WTC11 (cell line): ENCODE data around the gene ZNF622. TPM values are rescaled to one million over a fixed set of nuclear protein-coding genes. Genes with fewer than 3 reads are reported as not detected.

Experiments used
- ATAC-seq: fragments of 200-7000 bp; cut with Tn5 transposase; 2 replicates; pipeline ENCODE4 v1.10.0; 2021; ENCODE audit warnings: mild to moderate bottlenecking, moderate library complexity
- Bru-seq: library from RNA; stranded (reverse); fragments of 400-500 nt; gene quantifications from one replicate; lab custom pipeline; 2021; lab: Mats Ljungman, UMichigan
- CTCF ChIA-PET: fragments of 300-600 bp; sonication (Branson Sonifier 250); formaldehyde crosslinking; loops from one replicate; lab custom pipeline; 2021; ENCODE audit warnings: antibody characterized with exemption; lab: Charles Lee
- POLR2A ChIA-PET: fragments of 350-600 bp; sonication (Branson Sonifier 250); formaldehyde crosslinking; loops from one replicate; lab custom pipeline; 2021; ENCODE audit warnings: antibody characterized with exemption; lab: Charles Lee
- DNase-seq: peaks from one replicate; pipeline ENCODE4 v3.0.0; 2021; ENCODE audit warnings: low spot score
- H3K27ac Mint-ChIP-seq: 2 replicates; pipeline ENCODE4 v1.8.0; 2021; ENCODE audit warnings: mixed read lengths
- H3K27me3 Mint-ChIP-seq: 2 replicates; pipeline ENCODE4 v1.8.0; 2021; ENCODE audit warnings: low read depth, mild to moderate bottlenecking, moderate library complexity, mixed read lengths
- H3K36me3 Mint-ChIP-seq: 2 replicates; pipeline ENCODE4 v1.8.0; 2021; ENCODE audit warnings: mixed read lengths
- H3K4me1 Mint-ChIP-seq: 2 replicates; pipeline ENCODE4 v1.8.0; 2022; ENCODE audit warnings: mixed read lengths
- H3K4me3 Mint-ChIP-seq: 2 replicates; pipeline ENCODE4 v1.8.0; 2021; ENCODE audit warnings: mild to moderate bottlenecking, moderate library complexity, mixed read lengths
- H3K9me3 Mint-ChIP-seq: 2 replicates; pipeline ENCODE4 v1.8.0; 2021; ENCODE audit warnings: mixed read lengths
- CREB1 ChIP-seq: sonication (generic); formaldehyde crosslinking; IDR thresholded peaks from 2 replicates; pipeline ENCODE4 v1.8.0; 2023; ENCODE audit warnings: mild to moderate bottlenecking, missing genetic modification reagents
- CREM ChIP-seq: sonication (generic); formaldehyde crosslinking; IDR thresholded peaks from 2 replicates; pipeline ENCODE4 v1.8.1; 2022; ENCODE audit warnings: mild to moderate bottlenecking, missing genetic modification reagents, moderate library complexity
- E2F4 ChIP-seq: sonication (generic); formaldehyde crosslinking; IDR thresholded peaks from 2 replicates; pipeline ENCODE4 v1.8.1; 2022; ENCODE audit warnings: low read depth, mild to moderate bottlenecking, moderate library complexity, missing genetic modification reagents, borderline replicate concordance
- ETV6 ChIP-seq: sonication (generic); formaldehyde crosslinking; IDR thresholded peaks from 2 replicates; pipeline ENCODE4 v1.8.1; 2022; ENCODE audit warnings: mild to moderate bottlenecking, missing genetic modification reagents
- FOXK1 ChIP-seq: sonication (generic); formaldehyde crosslinking; IDR thresholded peaks from 2 replicates; pipeline ENCODE4 v1.8.0; 2022; ENCODE audit warnings: mild to moderate bottlenecking, moderate library complexity, missing genetic modification reagents
- FOXP1 ChIP-seq: sonication (generic); formaldehyde crosslinking; IDR thresholded peaks from 2 replicates; pipeline ENCODE4 v1.8.0; 2022; ENCODE audit warnings: missing genetic modification reagents, mild to moderate bottlenecking, moderate library complexity, borderline replicate concordance
- FOXP4 ChIP-seq: sonication (generic); formaldehyde crosslinking; IDR thresholded peaks from 2 replicates; pipeline ENCODE4 v1.8.0; 2022; ENCODE audit warnings: mild to moderate bottlenecking, missing genetic modification reagents
- GABPB1 ChIP-seq: sonication (generic); formaldehyde crosslinking; IDR thresholded peaks from 2 replicates; pipeline ENCODE4 v1.8.1; 2023; ENCODE audit warnings: mild to moderate bottlenecking, missing genetic modification reagents
- HMGA2 ChIP-seq: fragments of 250-450 bp; sonication (Bioruptor Pico); IDR thresholded peaks from 2 replicates; pipeline ENCODE4 v1.4.0; 2021; ENCODE audit warnings: mild to moderate bottlenecking, moderate library complexity
- HMGXB4 ChIP-seq: sonication (generic); formaldehyde crosslinking; IDR thresholded peaks from 2 replicates; pipeline ENCODE4 v1.8.1; 2023; ENCODE audit warnings: mild to moderate bottlenecking, moderate library complexity, missing genetic modification reagents
- JUN ChIP-seq: sonication (generic); formaldehyde crosslinking; IDR thresholded peaks from 2 replicates; pipeline ENCODE4 v1.8.0; 2023; ENCODE audit warnings: mild to moderate bottlenecking, missing genetic modification reagents
- KAT7 ChIP-seq: sonication (generic); formaldehyde crosslinking; IDR thresholded peaks from 2 replicates; pipeline ENCODE4 v1.8.1; 2023; ENCODE audit warnings: missing genetic modification reagents, mild to moderate bottlenecking, borderline replicate concordance
- MAX ChIP-seq: sonication (generic); formaldehyde crosslinking; IDR thresholded peaks from 2 replicates; pipeline ENCODE4 v1.8.0; 2022; ENCODE audit warnings: mild to moderate bottlenecking, missing genetic modification reagents
- MXD4 ChIP-seq: fragments of 250-450 bp; sonication (Bioruptor Pico); IDR thresholded peaks from 2 replicates; pipeline ENCODE4 v1.8.0; 2021; ENCODE audit warnings: mild to moderate bottlenecking, moderate library complexity, borderline replicate concordance
- MYBL2 ChIP-seq: sonication (generic); formaldehyde crosslinking; IDR thresholded peaks from 2 replicates; pipeline ENCODE4 v1.8.1; 2023; ENCODE audit warnings: mild to moderate bottlenecking, moderate library complexity, missing genetic modification reagents
- RELA ChIP-seq: sonication (generic); formaldehyde crosslinking; IDR thresholded peaks from 2 replicates; pipeline ENCODE4 v1.8.1; 2022; ENCODE audit warnings: missing genetic modification reagents, mild to moderate bottlenecking, borderline replicate concordance
- SMAD3 ChIP-seq: sonication (generic); formaldehyde crosslinking; IDR thresholded peaks from 2 replicates; pipeline ENCODE4 v1.8.0; 2022; ENCODE audit warnings: missing genetic modification reagents, mild to moderate bottlenecking, borderline replicate concordance
- SMAD4 ChIP-seq: sonication (generic); formaldehyde crosslinking; IDR thresholded peaks from 2 replicates; pipeline ENCODE4 v1.8.0; 2022; ENCODE audit warnings: mild to moderate bottlenecking, missing genetic modification reagents
- SP1 ChIP-seq: sonication (generic); formaldehyde crosslinking; conservative IDR thresholded peaks from 2 replicates; pipeline ENCODE4 v1.8.1; 2022; ENCODE audit warnings: missing genetic modification reagents
- STAT6 ChIP-seq: sonication (generic); formaldehyde crosslinking; conservative IDR thresholded peaks from 2 replicates; pipeline ENCODE4 v1.8.1; 2023; ENCODE audit warnings: mild to moderate bottlenecking, low read depth, missing genetic modification reagents, moderate library complexity
- TEAD1 ChIP-seq: sonication (generic); formaldehyde crosslinking; IDR thresholded peaks from 2 replicates; pipeline ENCODE4 v1.8.0; 2022; ENCODE audit warnings: mild to moderate bottlenecking, missing genetic modification reagents
- ZBTB43 ChIP-seq: sonication (generic); formaldehyde crosslinking; IDR thresholded peaks from 2 replicates; pipeline ENCODE4 v1.8.1; 2023; ENCODE audit warnings: mild to moderate bottlenecking, missing genetic modification reagents
- ZNF138 ChIP-seq: sonication (generic); formaldehyde crosslinking; conservative IDR thresholded peaks from 2 replicates; pipeline ENCODE4 v1.8.1; 2022; ENCODE audit warnings: mild to moderate bottlenecking, moderate library complexity, missing genetic modification reagents
- ZNF232 ChIP-seq: sonication (generic); formaldehyde crosslinking; IDR thresholded peaks from 2 replicates; pipeline ENCODE4 v1.8.0; 2022; ENCODE audit warnings: mild to moderate bottlenecking, missing genetic modification reagents
- ZNF263 ChIP-seq: sonication (generic); formaldehyde crosslinking; IDR thresholded peaks from 2 replicates; pipeline ENCODE4 v1.8.1; 2022; ENCODE audit warnings: low read depth, mild to moderate bottlenecking, moderate library complexity, missing genetic modification reagents
- ZNF416 ChIP-seq: fragments of 250-450 bp; sonication (Bioruptor Pico); IDR thresholded peaks from 2 replicates; pipeline ENCODE4 v1.9.0; 2021; ENCODE audit warnings: mild to moderate bottlenecking, inconsistent platforms
- long read RNA-seq, 3 experiments: library from RNA in 1 of 3; library from capped mRNA in 1 of 3; library from polyadenylated mRNA in 1 of 3; unstranded in 2 of 3; stranded (forward) in 1 of 3; transcript quantifications; one replicate each; pipeline ENCODE4 v2.0.0, GENCODE V29; 2021
- total RNA-seq: library from RNA; stranded (reverse); gene quantifications from 3 replicates; pipeline ENCODE4 v1.2.3, GENCODE V29; 2021

Gene ZNF622
- total RNA-seq (29.2 to 37.9 TPM (median 29.3 TPM) in 3 replicates), Bru-seq, nascent RNA (percentile 86 among the genes with signal in this experiment)
- long read RNA-seq, experiment 1, transcript ZNF622-201 (6 exons, 1,699 nt), result major isoform, 145 of 148 reads
- long read RNA-seq, experiment 1, partial matches to known transcripts, result 2 of 148 reads
- long read RNA-seq, experiment 1, other reads (novel, unspliced or antisense), result 1 of 148 reads
- long read RNA-seq, experiment 2, transcript ZNF622-201 (6 exons, 1,699 nt), result major isoform, 32 of 42 reads
- long read RNA-seq, experiment 2, partial matches to known transcripts, result 3 of 42 reads
- long read RNA-seq, experiment 2, other reads (novel, unspliced or antisense), result 7 of 42 reads
- long read RNA-seq, experiment 3, transcript ZNF622-201 (6 exons, 1,699 nt), result major isoform, 290 of 299 reads
- long read RNA-seq, experiment 3, partial matches to known transcripts, result 1 of 299 reads
- long read RNA-seq, experiment 3, other reads (novel, unspliced or antisense), result 8 of 299 reads

- Mint-ChIP-seq H3K9me3 (no peaks in the 10 kb centered on the region), H3K36me3 (peaks cover 31% of the 10 kb centered on the region), H3K27ac (peak within 1 kb of the TSS; percentile 96), H3K4me3 (peak within 1 kb of the TSS; percentile 97), H3K27me3 (no peaks in the 10 kb centered on the region), H3K4me1 (peaks cover 29% of the 10 kb centered on the region)
- CTCF ChIA-PET, result interaction anchor here (0.7 kb wide), 1 partner anchor 10 kb away, joined by 3 read pairs; no protein-coding TSS in a partner anchor
- POLR2A ChIA-PET, result no interaction called here
- ATAC-seq (peak; percentile 95), DNase-seq (peak; percentile 89)
- TF ChIP-seq ZNF232, result 0 out of 2 replicates have a peak, but pooled peaks have one; percentile 17
- TF ChIP-seq FOXP4 (CRISPR knock-in tag), result peak; percentile 81; the same call in 1 of the 2 replicates
- peak; percentile 91 for TF ChIP-seq ZBTB43 (CRISPR knock-in tag)
- 0 out of 2 replicates have a peak, but pooled peaks have one; percentile 36 for TF ChIP-seq ZNF416 (CRISPR knock-in tag)
- peak; percentile 74 for TF ChIP-seq MAX (CRISPR knock-in tag)
- TF ChIP-seq STAT6, result no peak
- TF ChIP-seq ETV6 (CRISPR knock-in tag), result peak; percentile 99
- peak; percentile 65; the same call in 1 of the 2 replicates for TF ChIP-seq TEAD1 (CRISPR knock-in tag)
- no peak for TF ChIP-seq CREB1 (CRISPR knock-in tag)
- peak; percentile 58; the same call in 1 of the 2 replicates for TF ChIP-seq CREM (CRISPR knock-in tag)
- TF ChIP-seq HMGXB4 (CRISPR knock-in tag), result peak; percentile 46; the same call in 1 of the 2 replicates
- TF ChIP-seq GABPB1 (CRISPR knock-in tag), result peak; percentile 66
- TF ChIP-seq RELA (CRISPR knock-in tag), result 0 out of 2 replicates have a peak, but pooled peaks have one; percentile 67
- no peak for TF ChIP-seq JUN (CRISPR knock-in tag)
- peak; percentile 92 for TF ChIP-seq FOXP1
- TF ChIP-seq SMAD4 (CRISPR knock-in tag), result no peak
- TF ChIP-seq SMAD3 (CRISPR knock-in tag), result peak; percentile 52; the same call in 1 of the 2 replicates
- no peak for TF ChIP-seq HMGA2 (CRISPR knock-in tag)
- TF ChIP-seq FOXK1 (CRISPR knock-in tag), result peak; percentile 94
- no peak for TF ChIP-seq MXD4
- peak; percentile 94 for TF ChIP-seq SP1 (CRISPR knock-in tag)
- peak; percentile 17; the same call in 1 of the 2 replicates for TF ChIP-seq E2F4
- no peak; the same call in 1 of the 2 replicates for TF ChIP-seq MYBL2 (CRISPR knock-in tag)
- TF ChIP-seq ZNF263 (CRISPR knock-in tag), result no peak
- TF ChIP-seq KAT7, result 0 out of 2 replicates have a peak, but pooled peaks have one; percentile 41
- 0 out of 2 replicates have a peak, but pooled peaks have one; percentile 34 for TF ChIP-seq ZNF138 (CRISPR knock-in tag)
These were observed at the start of gene ZNF622 for GRCh38 chr5:16465544-16466432. ZNF622 (minus strand) TSS chr5:16465800; CDS start chr5:16465665, 135 bp downstream.
